ENCODE results near the gene C19orf33. TPM values are rescaled to one million over a fixed set of nuclear protein-coding genes. Genes with fewer than 3 reads are reported as not detected.

The C19orf33 gene
- total and polyA plus RNA-seq, 2 of the 8 experiments (the other 6 are each of a cell fraction or from before 2014, with no cell fraction given), result 6.0 to 36.0 TPM

GRCh38 chr19:38320969-38321339 is 16.9 kb downstream of the C19orf33 start (continued):
- no peak for TF ChIP-seq CHD7 (IDR thresholded peaks at IDR 0.05; ENCODE audit: insufficient replicate concordance, low read length)
- TF ChIP-seq CBX8 (IDR thresholded peaks at IDR 0.05; ENCODE audit: borderline replicate concordance, low read depth, low read length), result no peak
- TF ChIP-seq CTCF (IDR thresholded peaks at IDR 0.05; ENCODE audit: control extremely low read depth in 1 of 3, insufficient read depth in 1 of 3, low read depth in 1 of 3, low read length in 3 of 3), result no peak

Data from H1 (cell line).